ENCODE measurements around the gene AP5B1.

DNA sequence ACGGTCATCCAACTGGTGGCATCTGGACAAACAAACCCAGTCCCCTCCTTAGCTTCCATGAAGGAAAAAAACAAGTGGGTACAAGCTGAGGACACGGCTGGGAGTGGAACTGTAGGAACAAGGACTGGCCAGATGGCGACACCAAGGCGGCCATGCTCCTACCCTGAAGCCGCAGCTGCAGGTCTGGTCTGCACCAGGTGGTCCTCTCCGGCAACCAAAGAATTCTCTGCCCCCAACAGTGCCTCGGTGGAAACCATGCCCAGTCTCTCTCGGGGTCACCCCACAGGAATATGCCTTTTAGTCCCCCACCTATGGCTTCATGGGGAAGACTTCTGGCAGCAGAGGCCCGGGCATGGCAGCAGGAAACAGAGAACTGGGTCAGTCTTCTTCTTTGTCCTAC lies 28.7 kb upstream of the AP5B1 start:
- TF ChIP-seq, protein P1, sequence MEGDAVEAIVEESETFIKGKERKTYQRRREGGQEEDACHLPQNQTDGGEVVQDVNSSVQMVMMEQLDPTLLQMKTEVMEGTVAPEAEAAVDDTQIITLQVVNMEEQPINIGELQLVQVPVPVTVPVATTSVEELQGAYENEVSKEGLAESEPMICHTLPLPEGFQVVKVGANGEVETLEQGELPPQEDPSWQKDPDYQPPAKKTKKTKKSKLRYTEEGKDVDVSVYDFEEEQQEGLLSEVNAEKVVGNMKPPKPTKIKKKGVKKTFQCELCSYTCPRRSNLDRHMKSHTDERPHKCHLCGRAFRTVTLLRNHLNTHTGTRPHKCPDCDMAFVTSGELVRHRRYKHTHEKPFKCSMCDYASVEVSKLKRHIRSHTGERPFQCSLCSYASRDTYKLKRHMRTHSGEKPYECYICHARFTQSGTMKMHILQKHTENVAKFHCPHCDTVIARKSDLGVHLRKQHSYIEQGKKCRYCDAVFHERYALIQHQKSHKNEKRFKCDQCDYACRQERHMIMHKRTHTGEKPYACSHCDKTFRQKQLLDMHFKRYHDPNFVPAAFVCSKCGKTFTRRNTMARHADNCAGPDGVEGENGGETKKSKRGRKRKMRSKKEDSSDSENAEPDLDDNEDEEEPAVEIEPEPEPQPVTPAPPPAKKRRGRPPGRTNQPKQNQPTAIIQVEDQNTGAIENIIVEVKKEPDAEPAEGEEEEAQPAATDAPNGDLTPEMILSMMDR (IDR thresholded peaks at IDR 0.05): no peak
- TF ChIP-seq POLR2A (IDR thresholded peaks at IDR 0.05): no peak
